Measurements from ENCODE around the gene RRP15. TPM values are rescaled to one million over a fixed set of nuclear protein-coding genes. Genes with fewer than 3 reads are reported as not detected.

The RRP15 gene
- total and polyA plus RNA-seq, 9 of the 15 experiments (the other 6 are each of a cell fraction or from before 2014, with no cell fraction given): 9.5 to 58.1 (median 29.3) TPM

DNA sequence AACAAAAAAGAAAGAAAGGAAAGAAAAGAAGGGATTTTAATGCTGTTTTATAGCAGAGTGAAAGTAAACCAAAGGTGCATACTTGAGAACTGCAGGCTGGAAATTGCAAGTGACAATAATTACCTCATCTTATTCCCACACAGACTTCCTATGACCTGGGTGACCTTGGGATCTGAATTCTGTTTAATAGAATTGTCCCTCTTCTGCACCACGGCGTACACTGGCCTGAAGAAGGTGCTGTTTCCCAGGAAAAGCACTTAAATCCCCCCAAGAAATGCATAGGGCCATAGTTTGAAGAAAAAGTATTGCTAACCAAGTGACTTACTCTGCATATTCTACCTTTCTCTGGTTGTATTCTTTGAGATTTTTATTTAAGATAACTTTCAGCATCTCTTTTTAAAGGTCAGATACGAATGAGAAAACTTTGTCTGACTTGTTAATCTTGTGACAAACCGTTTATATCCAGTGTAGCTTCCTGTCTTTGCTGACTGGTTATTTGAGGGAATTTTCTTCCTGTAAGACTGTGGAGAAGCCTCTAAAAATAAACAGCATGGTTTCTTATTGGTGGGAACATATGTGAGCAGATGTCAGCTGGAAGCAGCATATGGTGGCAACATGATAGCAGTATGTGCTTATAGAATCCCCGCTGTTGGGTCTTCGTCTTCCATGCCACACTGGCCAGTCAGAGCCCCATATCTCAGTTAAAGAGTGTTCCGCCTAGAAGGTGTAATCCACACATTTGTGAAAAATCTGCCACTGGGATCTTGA, 76.4 kb downstream of the RRP15 start (continued):
- TF ChIP-seq, protein P1, sequence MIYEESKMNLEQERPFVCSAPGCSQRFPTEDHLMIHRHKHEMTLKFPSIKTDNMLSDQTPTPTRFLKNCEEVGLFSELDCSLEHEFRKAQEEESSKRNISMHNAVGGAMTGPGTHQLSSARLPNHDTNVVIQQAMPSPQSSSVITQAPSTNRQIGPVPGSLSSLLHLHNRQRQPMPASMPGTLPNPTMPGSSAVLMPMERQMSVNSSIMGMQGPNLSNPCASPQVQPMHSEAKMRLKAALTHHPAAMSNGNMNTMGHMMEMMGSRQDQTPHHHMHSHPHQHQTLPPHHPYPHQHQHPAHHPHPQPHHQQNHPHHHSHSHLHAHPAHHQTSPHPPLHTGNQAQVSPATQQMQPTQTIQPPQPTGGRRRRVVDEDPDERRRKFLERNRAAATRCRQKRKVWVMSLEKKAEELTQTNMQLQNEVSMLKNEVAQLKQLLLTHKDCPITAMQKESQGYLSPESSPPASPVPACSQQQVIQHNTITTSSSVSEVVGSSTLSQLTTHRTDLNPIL (CRISPR knock-in tag; IDR thresholded peaks at IDR 0.05): no peak
- TF ChIP-seq, protein P2, sequence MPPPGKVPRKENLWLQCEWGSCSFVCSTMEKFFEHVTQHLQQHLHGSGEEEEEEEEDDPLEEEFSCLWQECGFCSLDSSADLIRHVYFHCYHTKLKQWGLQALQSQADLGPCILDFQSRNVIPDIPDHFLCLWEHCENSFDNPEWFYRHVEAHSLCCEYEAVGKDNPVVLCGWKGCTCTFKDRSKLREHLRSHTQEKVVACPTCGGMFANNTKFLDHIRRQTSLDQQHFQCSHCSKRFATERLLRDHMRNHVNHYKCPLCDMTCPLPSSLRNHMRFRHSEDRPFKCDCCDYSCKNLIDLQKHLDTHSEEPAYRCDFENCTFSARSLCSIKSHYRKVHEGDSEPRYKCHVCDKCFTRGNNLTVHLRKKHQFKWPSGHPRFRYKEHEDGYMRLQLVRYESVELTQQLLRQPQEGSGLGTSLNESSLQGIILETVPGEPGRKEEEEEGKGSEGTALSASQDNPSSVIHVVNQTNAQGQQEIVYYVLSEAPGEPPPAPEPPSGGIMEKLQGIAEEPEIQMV (tag; conservative IDR thresholded peaks at IDR 0.05; ENCODE audit: low read depth): no peak
- TF ChIP-seq GTF2A2 (tag; IDR thresholded peaks at IDR 0.05) (no peak), FIP1L1 (IDR thresholded peaks at IDR 0.05; ENCODE audit: low read depth, low read length, poor library complexity, severe bottlenecking) (no peak), KHSRP (IDR thresholded peaks at IDR 0.05) (no peak), PCBP1 (IDR thresholded peaks at IDR 0.05; ENCODE audit: low read depth, low read length, poor library complexity, severe bottlenecking) (no peak), ASH1L (IDR thresholded peaks at IDR 0.05; ENCODE audit: borderline replicate concordance, low read depth, partially characterized antibody) (no peak), ZNF354B (CRISPR knock-in tag; IDR thresholded peaks at IDR 0.05) (no peak)

Data from K562 (cell line).